Activated T-cell treated with anti-CD3 and anti-CD28 coated beads for 1 hour (primary cell): Measurements from ENCODE around the gene BANP.
"Not testable (repeated sequence)": the region's sequence is repeated elsewhere in the genome, so short reads cannot be mapped to it uniquely, and the experiment has no call there.

Experiments used
- DNase-seq: peaks from one replicate; pipeline ENCODE4 v3.0.0-alpha.2; 2020; ENCODE audit warnings: low read depth

Gene BANP

GRCh38 chr16:88050952-88051660 is 99.9 kb downstream of the BANP start:
- DNase-seq: no peak

- no peak for DNase-seq
Observed at GRCh38 chr16:88052661-88053060, 101.4 kb downstream of the BANP start.

- DNase-seq: not testable (repeated sequence)
Observed at GRCh38 chr16:88053479-88053878, 102.2 kb downstream of the BANP start.

- DNase-seq: no peak
Observed at GRCh38 chr16:88055356-88055755, 104.1 kb downstream of the BANP start.

- DNase-seq: no peak
Observed at GRCh38 chr16:88056212-88056611, 105.0 kb downstream of the BANP start.

GRCh38 chr16:88057656-88058055 is 106.4 kb downstream of the BANP start:
- DNase-seq: no peak

GRCh38 chr16:88058136-88058535 is 106.9 kb downstream of the BANP start:
- DNase-seq: no peak

- DNase-seq: no peak
Observed at GRCh38 chr16:88058817-88059216, 107.6 kb downstream of the BANP start.

GRCh38 chr16:88059701-88060386 is 108.6 kb downstream of the BANP start:
- no peak for DNase-seq

GRCh38 chr16:88060524-88061219 is 109.4 kb downstream of the BANP start:
- no peak for DNase-seq

GRCh38 chr16:88061346-88062110 is 110.3 kb downstream of the BANP start:
- DNase-seq: no peak

- DNase-seq: no peak
Observed at GRCh38 chr16:88062341-88063210, 111.3 kb downstream of the BANP start.

GRCh38 chr16:88063211-88063773 is 112.1 kb downstream of the BANP start:
- no peak for DNase-seq

- DNase-seq: no peak
Observed at GRCh38 chr16:88064011-88064888, 113.0 kb downstream of the BANP start.

- DNase-seq: no peak
Observed at GRCh38 chr16:88064889-88065746, 113.9 kb downstream of the BANP start.

- DNase-seq: no peak
Observed at GRCh38 chr16:88065747-88066142, 114.5 kb downstream of the BANP start.

- DNase-seq: no peak
Observed at GRCh38 chr16:88066234-88066633, 115.0 kb downstream of the BANP start.

GRCh38 chr16:88066680-88067529 is 115.7 kb downstream of the BANP start:
- DNase-seq: no peak
